Measurements from ENCODE around the gene RNF130. TPM values are rescaled to one million over a fixed set of nuclear protein-coding genes. Genes with fewer than 3 reads are reported as not detected.

The RNF130 gene
- total and polyA plus RNA-seq, 4 donors = 24.9 to 93.1 (median 51.4) TPM

DNA sequence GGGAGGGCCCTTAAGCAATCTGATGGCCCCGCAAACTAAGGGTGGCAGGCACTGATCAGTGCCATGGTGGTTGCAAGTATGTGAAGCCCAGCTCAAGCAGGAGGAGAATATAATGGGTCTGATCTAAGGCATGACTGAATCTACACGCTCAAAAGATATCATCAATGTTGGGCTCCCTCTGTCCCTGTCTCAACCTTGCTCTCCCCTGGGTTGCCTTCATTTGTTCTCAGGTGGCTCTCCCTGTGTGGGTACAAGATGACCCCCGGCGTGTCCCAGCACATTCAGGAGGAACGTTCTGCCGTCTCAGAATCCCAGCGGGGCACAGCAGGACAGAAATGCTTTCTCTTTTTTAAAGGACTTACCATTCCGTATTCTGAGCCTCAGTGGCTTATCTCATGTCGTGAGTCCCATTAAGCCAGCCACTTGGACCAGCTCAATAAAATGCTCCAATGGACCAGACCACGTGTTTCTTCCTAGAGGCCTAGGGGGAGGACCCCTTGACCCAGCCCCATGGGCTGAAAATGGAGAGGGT, 12.0 kb upstream of the RNF130 start:
- DNase-seq (ENCODE audit: low spot score) = no peak
- Histone ChIP-seq H3K36me3 (ENCODE audit: control insufficient read depth in 4 of 4, insufficient read depth in 3 of 4, low read depth in 1 of 4, low read length in 3 of 4) (no peaks in the 10 kb centered on the region), H3K4me3 (ENCODE audit: low read depth in 1 of 3, low read length in 3 of 3) (no peak overlapping the region), H3K4me1 (ENCODE audit: control insufficient read depth in 4 of 4, insufficient read depth in 4 of 4, low read length in 3 of 4) (peaks cover 0 to 23% (median 16%) of the 10 kb centered on the region in 4 donors), H3K9ac (ENCODE audit: low read depth in 1 of 2, low read length in 2 of 2) (no peak overlapping the region), H3K9me3 (ENCODE audit: control insufficient read depth in 4 of 4, low read length in 3 of 4) (no peaks in the 10 kb centered on the region), H3K27ac (ENCODE audit: low read depth in 1 of 2, low read length in 2 of 2) (no peak overlapping the region), H3K27me3 (ENCODE audit: control insufficient read depth in 4 of 4, insufficient read depth in 4 of 4, low read length in 3 of 4) (no peaks in the 10 kb centered on the region)
- TF ChIP-seq GABPA (IDR thresholded peaks at IDR 0.05 in 1 of 2, conservative IDR thresholded peaks at IDR 0.05 in 1 of 2) = no peak
- no peak for TF ChIP-seq FOXA2 (IDR thresholded peaks at IDR 0.05)
- TF ChIP-seq, protein P1, sequence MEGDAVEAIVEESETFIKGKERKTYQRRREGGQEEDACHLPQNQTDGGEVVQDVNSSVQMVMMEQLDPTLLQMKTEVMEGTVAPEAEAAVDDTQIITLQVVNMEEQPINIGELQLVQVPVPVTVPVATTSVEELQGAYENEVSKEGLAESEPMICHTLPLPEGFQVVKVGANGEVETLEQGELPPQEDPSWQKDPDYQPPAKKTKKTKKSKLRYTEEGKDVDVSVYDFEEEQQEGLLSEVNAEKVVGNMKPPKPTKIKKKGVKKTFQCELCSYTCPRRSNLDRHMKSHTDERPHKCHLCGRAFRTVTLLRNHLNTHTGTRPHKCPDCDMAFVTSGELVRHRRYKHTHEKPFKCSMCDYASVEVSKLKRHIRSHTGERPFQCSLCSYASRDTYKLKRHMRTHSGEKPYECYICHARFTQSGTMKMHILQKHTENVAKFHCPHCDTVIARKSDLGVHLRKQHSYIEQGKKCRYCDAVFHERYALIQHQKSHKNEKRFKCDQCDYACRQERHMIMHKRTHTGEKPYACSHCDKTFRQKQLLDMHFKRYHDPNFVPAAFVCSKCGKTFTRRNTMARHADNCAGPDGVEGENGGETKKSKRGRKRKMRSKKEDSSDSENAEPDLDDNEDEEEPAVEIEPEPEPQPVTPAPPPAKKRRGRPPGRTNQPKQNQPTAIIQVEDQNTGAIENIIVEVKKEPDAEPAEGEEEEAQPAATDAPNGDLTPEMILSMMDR (IDR thresholded peaks at IDR 0.05; ENCODE audit: low read depth, low read length, missing input control) = no peak
- no peak for TF ChIP-seq JUND (IDR thresholded peaks at IDR 0.05)
- TF ChIP-seq, protein P2, sequence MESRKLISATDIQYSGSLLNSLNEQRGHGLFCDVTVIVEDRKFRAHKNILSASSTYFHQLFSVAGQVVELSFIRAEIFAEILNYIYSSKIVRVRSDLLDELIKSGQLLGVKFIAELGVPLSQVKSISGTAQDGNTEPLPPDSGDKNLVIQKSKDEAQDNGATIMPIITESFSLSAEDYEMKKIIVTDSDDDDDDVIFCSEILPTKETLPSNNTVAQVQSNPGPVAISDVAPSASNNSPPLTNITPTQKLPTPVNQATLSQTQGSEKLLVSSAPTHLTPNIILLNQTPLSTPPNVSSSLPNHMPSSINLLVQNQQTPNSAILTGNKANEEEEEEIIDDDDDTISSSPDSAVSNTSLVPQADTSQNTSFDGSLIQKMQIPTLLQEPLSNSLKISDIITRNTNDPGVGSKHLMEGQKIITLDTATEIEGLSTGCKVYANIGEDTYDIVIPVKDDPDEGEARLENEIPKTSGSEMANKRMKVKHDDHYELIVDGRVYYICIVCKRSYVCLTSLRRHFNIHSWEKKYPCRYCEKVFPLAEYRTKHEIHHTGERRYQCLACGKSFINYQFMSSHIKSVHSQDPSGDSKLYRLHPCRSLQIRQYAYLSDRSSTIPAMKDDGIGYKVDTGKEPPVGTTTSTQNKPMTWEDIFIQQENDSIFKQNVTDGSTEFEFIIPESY (IDR thresholded peaks at IDR 0.05) = no peak
- TF ChIP-seq NR2F2 (IDR thresholded peaks at IDR 0.05) = no peak
- TF ChIP-seq TAF1 (conservative IDR thresholded peaks at IDR 0.05) = no peak
- TF ChIP-seq HNF4A (conservative IDR thresholded peaks at IDR 0.05) = no peak
- TF ChIP-seq, protein P3, sequence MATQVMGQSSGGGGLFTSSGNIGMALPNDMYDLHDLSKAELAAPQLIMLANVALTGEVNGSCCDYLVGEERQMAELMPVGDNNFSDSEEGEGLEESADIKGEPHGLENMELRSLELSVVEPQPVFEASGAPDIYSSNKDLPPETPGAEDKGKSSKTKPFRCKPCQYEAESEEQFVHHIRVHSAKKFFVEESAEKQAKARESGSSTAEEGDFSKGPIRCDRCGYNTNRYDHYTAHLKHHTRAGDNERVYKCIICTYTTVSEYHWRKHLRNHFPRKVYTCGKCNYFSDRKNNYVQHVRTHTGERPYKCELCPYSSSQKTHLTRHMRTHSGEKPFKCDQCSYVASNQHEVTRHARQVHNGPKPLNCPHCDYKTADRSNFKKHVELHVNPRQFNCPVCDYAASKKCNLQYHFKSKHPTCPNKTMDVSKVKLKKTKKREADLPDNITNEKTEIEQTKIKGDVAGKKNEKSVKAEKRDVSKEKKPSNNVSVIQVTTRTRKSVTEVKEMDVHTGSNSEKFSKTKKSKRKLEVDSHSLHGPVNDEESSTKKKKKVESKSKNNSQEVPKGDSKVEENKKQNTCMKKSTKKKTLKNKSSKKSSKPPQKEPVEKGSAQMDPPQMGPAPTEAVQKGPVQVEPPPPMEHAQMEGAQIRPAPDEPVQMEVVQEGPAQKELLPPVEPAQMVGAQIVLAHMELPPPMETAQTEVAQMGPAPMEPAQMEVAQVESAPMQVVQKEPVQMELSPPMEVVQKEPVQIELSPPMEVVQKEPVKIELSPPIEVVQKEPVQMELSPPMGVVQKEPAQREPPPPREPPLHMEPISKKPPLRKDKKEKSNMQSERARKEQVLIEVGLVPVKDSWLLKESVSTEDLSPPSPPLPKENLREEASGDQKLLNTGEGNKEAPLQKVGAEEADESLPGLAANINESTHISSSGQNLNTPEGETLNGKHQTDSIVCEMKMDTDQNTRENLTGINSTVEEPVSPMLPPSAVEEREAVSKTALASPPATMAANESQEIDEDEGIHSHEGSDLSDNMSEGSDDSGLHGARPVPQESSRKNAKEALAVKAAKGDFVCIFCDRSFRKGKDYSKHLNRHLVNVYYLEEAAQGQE (IDR thresholded peaks at IDR 0.05) = no peak
- TF ChIP-seq, protein P4, sequence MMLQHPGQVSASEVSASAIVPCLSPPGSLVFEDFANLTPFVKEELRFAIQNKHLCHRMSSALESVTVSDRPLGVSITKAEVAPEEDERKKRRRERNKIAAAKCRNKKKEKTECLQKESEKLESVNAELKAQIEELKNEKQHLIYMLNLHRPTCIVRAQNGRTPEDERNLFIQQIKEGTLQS (IDR thresholded peaks at IDR 0.05) = no peak
- 94% methylated on average over 10 of the region's 10 CpGs for WGBS

DNA sequence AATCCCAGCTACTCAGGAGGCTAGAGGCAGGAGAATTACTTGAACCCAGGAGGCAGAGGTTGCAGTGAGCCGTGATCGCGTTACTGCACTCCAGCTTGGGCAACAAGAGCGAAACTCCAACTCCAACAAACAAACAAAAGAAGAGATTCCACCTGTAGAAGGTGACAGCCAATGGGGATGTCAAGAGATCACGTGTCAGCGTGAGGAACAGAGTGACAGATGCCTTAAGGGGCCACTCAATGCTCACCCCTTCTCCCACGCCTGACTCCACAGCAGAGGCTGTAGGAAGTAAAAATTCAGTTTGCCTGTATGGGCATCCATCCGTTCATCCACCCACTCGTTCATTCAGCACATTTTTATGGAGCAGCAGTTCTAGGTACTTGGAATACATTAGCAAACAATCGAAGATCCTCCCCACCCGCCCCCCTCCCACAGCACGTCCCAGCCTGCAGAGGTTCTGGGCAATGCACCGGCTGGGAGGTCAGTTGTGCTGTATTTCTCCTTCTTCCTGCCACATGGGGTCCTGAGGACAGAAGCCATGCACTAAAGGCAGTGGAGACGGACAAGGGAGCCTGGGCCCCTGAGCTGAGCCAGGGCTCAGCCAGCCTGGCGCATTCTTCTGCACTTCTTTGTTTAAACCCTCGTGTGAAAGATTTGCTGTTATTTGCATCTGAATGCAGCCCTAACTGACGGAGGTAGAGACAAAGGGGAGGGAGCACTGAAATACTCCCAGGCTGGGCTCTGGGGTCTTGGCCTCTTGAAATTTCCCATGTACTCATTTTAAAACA, 11.3 kb upstream of the RNF130 start:
- H3K27me3 ChIP-seq (ENCODE audit: control insufficient read depth in 4 of 4, insufficient read depth in 4 of 4, low read length in 3 of 4) = no peaks in the 10 kb centered on the region
- DNase-seq (ENCODE audit: low spot score) = no peak
- WGBS = 85% methylated on average over 17 of the region's 17 CpGs
- no peak overlapping the region for H3K27ac ChIP-seq (ENCODE audit: low read depth in 1 of 2, low read length in 2 of 2)
- H3K36me3 ChIP-seq (ENCODE audit: control insufficient read depth in 4 of 4, insufficient read depth in 3 of 4, low read depth in 1 of 4, low read length in 3 of 4) = no peaks in the 10 kb centered on the region
- H3K4me1 ChIP-seq (ENCODE audit: control insufficient read depth in 4 of 4, insufficient read depth in 4 of 4, low read length in 3 of 4) = peaks cover 0 to 30% (median 21%) of the 10 kb centered on the region in 4 donors
- no peak overlapping the region for H3K9ac ChIP-seq (ENCODE audit: low read depth in 1 of 2, low read length in 2 of 2)
- H3K4me3 ChIP-seq (ENCODE audit: low read depth in 1 of 3, low read length in 3 of 3) = no peak overlapping the region
- H3K9me3 ChIP-seq (ENCODE audit: control insufficient read depth in 4 of 4, low read length in 3 of 4) = no peaks in the 10 kb centered on the region
- TF ChIP-seq, protein P1 (IDR thresholded peaks at IDR 0.05; ENCODE audit: low read depth, low read length, missing input control) = no peak
